Astrocyte (in vitro differentiated cells and primary cell): Measurements from ENCODE around the gene SPSB3.

Experiments
- EZH2 ChIP-seq: IDR thresholded peaks from 2 replicates; pipeline ENCODE4 v1.6.1; 2012; ENCODE audit warnings: mild to moderate bottlenecking, low read length, inconsistent platforms; ENCODE audit not compliant: insufficient read depth
- TF ChIP-seq, protein P1 (sequence below): IDR thresholded peaks from 2 replicates; pipeline ENCODE4 v1.5.1; 2011; ENCODE audit warnings: low read depth, mild to moderate bottlenecking, inconsistent platforms, low read length, moderate library complexity; ENCODE audit not compliant: insufficient read depth

- TF ChIP-seq, protein P1, sequence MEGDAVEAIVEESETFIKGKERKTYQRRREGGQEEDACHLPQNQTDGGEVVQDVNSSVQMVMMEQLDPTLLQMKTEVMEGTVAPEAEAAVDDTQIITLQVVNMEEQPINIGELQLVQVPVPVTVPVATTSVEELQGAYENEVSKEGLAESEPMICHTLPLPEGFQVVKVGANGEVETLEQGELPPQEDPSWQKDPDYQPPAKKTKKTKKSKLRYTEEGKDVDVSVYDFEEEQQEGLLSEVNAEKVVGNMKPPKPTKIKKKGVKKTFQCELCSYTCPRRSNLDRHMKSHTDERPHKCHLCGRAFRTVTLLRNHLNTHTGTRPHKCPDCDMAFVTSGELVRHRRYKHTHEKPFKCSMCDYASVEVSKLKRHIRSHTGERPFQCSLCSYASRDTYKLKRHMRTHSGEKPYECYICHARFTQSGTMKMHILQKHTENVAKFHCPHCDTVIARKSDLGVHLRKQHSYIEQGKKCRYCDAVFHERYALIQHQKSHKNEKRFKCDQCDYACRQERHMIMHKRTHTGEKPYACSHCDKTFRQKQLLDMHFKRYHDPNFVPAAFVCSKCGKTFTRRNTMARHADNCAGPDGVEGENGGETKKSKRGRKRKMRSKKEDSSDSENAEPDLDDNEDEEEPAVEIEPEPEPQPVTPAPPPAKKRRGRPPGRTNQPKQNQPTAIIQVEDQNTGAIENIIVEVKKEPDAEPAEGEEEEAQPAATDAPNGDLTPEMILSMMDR = no peak
- TF ChIP-seq EZH2 = no peak
Measured at GRCh38 chr16:1740781-1741490, 41.4 kb downstream of the SPSB3 start.
